HT1080 (cell line): ENCODE results near the gene DST. TPM values are rescaled to one million over a fixed set of nuclear protein-coding genes. Genes with fewer than 3 reads are reported as not detected.
"Not testable (repeated sequence)": the region's sequence is repeated elsewhere in the genome, so short reads cannot be mapped to it uniquely, and the experiment has no call there.

Source experiments
- DNase-seq: peaks from one replicate; pipeline ENCODE4 v3.0.0-alpha.2; 2015; ENCODE audit warnings: low read depth
- total RNA-seq: library from RNA; depleted of rRNA; stranded (reverse); fragments of >200 nt; shearing (Covaris generic); gene quantifications from 2 replicates; pipeline ENCODE4 v1.2.3, GENCODE V29; 2014

The DST gene
- total RNA-seq, 1 experiment from 2014 or later = 98.5 TPM

GRCh38 chr6:56572788-56573471 is 69.8 kb downstream of the DST start:
- no peak for DNase-seq

GRCh38 chr6:56571605-56572004 is 71.1 kb downstream of the DST start:
- DNase-seq = no peak

GRCh38 chr6:56570413-56571359 is 72.0 kb downstream of the DST start:
- DNase-seq = peak; percentile 39

GRCh38 chr6:56567501-56567900 is 75.2 kb downstream of the DST start:
- no peak for DNase-seq

GRCh38 chr6:56562730-56563129 is 80.0 kb downstream of the DST start:
- DNase-seq = not testable (repeated sequence)

GRCh38 chr6:56556751-56557540 is 85.7 kb downstream of the DST start:
- no peak for DNase-seq

GRCh38 chr6:56555438-56555872 is 87.2 kb downstream of the DST start:
- no peak for DNase-seq

- no peak for DNase-seq
These were observed 90.2 kb downstream of the DST start for GRCh38 chr6:56552187-56553130.

GRCh38 chr6:56551409-56552120 is 91.1 kb downstream of the DST start:
- no peak for DNase-seq

GRCh38 chr6:56550301-56550700 is 92.4 kb downstream of the DST start:
- no peak for DNase-seq

GRCh38 chr6:56549014-56549413 is 93.7 kb downstream of the DST start:
- no peak for DNase-seq

- no peak for DNase-seq
These were observed 95.0 kb downstream of the DST start for GRCh38 chr6:56547687-56548086.

GRCh38 chr6:56542364-56543331 is 100.0 kb downstream of the DST start:
- peak; percentile 98 for DNase-seq

GRCh38 chr6:56541741-56542360 is 100.8 kb downstream of the DST start:
- no peak for DNase-seq

- no peak for DNase-seq
These were observed 101.6 kb downstream of the DST start for GRCh38 chr6:56541030-56541600.

GRCh38 chr6:56540232-56541029 is 102.3 kb downstream of the DST start:
- DNase-seq = no peak

- no peak for DNase-seq
These were observed 103.1 kb downstream of the DST start for GRCh38 chr6:56539527-56540105.
